ENCODE data around the gene DUSP7. TPM values are rescaled to one million over a fixed set of nuclear protein-coding genes. Genes with fewer than 3 reads are reported as not detected.

The DUSP7 gene
- total RNA-seq, 1 experiment from 2014 or later = 9.9 TPM

DNA sequence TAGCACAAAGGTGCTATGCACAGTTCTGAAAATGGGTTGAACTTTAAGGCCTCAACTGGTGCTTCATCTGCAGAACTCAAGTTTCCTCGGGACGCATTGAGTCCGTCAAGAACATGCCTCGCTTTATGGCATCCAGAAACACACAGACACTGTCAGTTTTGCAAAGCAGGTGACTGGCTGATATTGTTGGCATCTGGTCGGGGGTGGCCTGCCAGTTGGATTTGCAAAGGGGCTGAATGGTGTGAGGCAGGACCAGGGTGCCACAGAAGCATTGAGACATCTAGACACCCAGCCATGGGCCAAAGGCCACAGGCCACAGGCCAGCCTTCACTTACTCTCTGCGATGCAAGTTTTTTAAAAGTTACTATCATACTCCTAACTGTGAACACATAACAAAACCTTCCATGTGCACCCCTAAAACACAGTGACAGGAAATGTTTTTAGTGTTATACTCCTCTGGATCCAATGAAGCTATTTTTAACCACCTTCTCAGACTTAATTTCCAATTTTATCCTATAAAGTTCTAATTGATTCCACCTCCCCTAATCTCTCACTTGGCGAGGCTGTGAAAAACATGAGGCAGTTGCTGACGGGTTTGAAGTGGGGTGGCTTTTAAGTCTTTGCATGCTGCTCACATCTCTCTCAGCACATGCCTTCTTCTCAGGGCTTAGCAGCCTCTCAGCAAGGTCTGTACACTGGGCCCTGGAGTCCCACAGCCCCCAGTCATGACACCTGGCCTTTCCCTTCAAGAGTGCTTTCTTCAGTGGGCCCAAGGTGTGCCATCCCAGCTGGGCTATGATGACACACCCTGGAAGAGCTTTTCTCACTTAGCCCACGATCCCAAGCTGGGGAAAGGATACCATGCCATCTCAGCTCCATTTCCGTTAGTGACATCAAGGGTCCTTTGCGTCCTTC lies 38.5 kb upstream of the DUSP7 start:
- H3K4me3 Mint-ChIP-seq (ENCODE audit: unreplicated experiment) = no peak overlapping the region

DNA sequence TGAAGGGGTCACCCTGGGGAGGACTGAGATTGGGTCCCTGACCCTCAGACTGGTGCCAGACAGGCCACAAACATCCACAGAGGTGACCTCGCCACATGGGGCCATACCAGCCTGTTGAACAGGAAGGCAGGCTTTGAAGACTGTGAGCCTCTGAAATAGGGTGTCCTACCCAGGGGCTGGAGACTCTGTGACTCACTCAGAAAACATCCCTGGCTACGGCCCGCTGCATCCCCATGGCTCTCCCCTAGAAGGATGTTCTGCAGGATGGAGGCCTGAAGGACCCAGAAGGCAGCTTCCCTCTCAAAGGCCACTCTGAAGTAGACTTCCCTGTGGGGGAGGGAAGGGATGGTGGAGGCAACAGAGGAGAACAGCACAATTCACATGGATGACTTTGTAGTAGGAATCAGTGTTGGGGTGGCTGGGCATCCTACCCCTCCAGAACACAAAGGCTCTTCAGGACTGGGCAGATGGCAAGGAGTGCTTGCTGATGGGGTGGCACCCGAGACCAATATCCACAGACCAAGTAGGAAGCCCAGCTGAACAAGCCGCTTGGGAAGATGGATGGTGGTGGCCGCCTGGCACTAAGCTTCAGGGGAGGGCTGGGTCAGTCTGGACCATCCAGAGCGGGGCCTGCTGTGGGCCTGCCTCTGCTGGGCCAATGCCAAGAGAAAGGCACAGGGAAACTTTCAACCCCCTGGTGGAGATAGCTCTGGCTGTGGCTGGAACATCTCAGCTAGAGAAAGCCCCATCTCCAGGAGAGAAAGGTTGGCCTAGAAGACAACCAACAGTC lies 37.6 kb upstream of the DUSP7 start:
- H3K36me3 Mint-ChIP-seq (ENCODE audit: insufficient read depth, unreplicated experiment) = peaks cover 6% of the 10 kb centered on the region
- CTCF ChIA-PET = interaction anchor here (0.7 kb wide), 1 partner anchor 31 kb away, joined by 3 read pairs; no protein-coding TSS in a partner anchor
- no peaks in the 10 kb centered on the region for H3K9me3 Mint-ChIP-seq (ENCODE audit: unreplicated experiment)
- no peaks in the 10 kb centered on the region for H3K4me1 Mint-ChIP-seq (ENCODE audit: low read depth, unreplicated experiment)
- DNase-seq = no peak
- H3K4me3 Mint-ChIP-seq (ENCODE audit: unreplicated experiment) = no peak overlapping the region
- Histone ChIP-seq H3K4me1 (0 out of 2 replicates have a peak, but pooled peaks cover 4% of the 10 kb centered on the region), H3K4me3 (ENCODE audit: low read depth, low read length) (no peak overlapping the region), H3K9me3 (no peaks in the 10 kb centered on the region), H3K36me3 (ENCODE audit: control insufficient read depth, insufficient read depth, low read length) (no peaks in the 10 kb centered on the region), H3K27me3 (replicated peaks; ENCODE audit: control insufficient read depth, insufficient read depth, low read length) (no peaks in the 10 kb centered on the region)
- no peaks in the 10 kb centered on the region for H3K27me3 Mint-ChIP-seq (ENCODE audit: insufficient read depth, unreplicated experiment)
- POLR2A ChIA-PET = no interaction called here
- H3K27ac Mint-ChIP-seq (ENCODE audit: unreplicated experiment) = no peak overlapping the region
- TF ChIP-seq, protein P1, sequence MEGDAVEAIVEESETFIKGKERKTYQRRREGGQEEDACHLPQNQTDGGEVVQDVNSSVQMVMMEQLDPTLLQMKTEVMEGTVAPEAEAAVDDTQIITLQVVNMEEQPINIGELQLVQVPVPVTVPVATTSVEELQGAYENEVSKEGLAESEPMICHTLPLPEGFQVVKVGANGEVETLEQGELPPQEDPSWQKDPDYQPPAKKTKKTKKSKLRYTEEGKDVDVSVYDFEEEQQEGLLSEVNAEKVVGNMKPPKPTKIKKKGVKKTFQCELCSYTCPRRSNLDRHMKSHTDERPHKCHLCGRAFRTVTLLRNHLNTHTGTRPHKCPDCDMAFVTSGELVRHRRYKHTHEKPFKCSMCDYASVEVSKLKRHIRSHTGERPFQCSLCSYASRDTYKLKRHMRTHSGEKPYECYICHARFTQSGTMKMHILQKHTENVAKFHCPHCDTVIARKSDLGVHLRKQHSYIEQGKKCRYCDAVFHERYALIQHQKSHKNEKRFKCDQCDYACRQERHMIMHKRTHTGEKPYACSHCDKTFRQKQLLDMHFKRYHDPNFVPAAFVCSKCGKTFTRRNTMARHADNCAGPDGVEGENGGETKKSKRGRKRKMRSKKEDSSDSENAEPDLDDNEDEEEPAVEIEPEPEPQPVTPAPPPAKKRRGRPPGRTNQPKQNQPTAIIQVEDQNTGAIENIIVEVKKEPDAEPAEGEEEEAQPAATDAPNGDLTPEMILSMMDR (IDR thresholded peaks at IDR 0.05; ENCODE audit: insufficient read depth in 1 of 2, low read depth in 1 of 2, low read length in 1 of 2, severe bottlenecking in 1 of 2, unreplicated experiment in 1 of 2) = no peak
- intact Hi-C loops (cut with micrococcal nuclease; ENCODE audit: unreplicated experiment) = no loop called here
- BruUV-seq (replicated peaks) = no TSS peak

More for the DNA sequence above, 38.5 kb upstream of the DUSP7 start:
- no peaks in the 10 kb centered on the region for H3K9me3 Mint-ChIP-seq (ENCODE audit: unreplicated experiment)
- peaks cover 6% of the 10 kb centered on the region for H3K36me3 Mint-ChIP-seq (ENCODE audit: insufficient read depth, unreplicated experiment)
- no peaks in the 10 kb centered on the region for H3K27me3 ChIP-seq (replicated peaks; ENCODE audit: control insufficient read depth, insufficient read depth, low read length)
- H3K27me3 Mint-ChIP-seq (ENCODE audit: insufficient read depth, unreplicated experiment) = no peaks in the 10 kb centered on the region
- no peaks in the 10 kb centered on the region for H3K36me3 ChIP-seq (ENCODE audit: control insufficient read depth, insufficient read depth, low read length)
- DNase-seq = no peak
- no peaks in the 10 kb centered on the region for H3K4me1 Mint-ChIP-seq (ENCODE audit: low read depth, unreplicated experiment)
- BruUV-seq (replicated peaks) = no TSS peak
- TF ChIP-seq, protein P1 (IDR thresholded peaks at IDR 0.05; ENCODE audit: insufficient read depth in 1 of 2, low read depth in 1 of 2, low read length in 1 of 2, severe bottlenecking in 1 of 2, unreplicated experiment in 1 of 2) = no peak
- H3K9me3 ChIP-seq = no peaks in the 10 kb centered on the region
- POLR2A ChIA-PET = no interaction called here
- intact Hi-C loops (cut with micrococcal nuclease; ENCODE audit: unreplicated experiment) = no loop called here
- H3K4me3 ChIP-seq (ENCODE audit: low read depth, low read length) = no peak overlapping the region
- H3K27ac Mint-ChIP-seq (ENCODE audit: unreplicated experiment) = no peak overlapping the region
- CTCF ChIA-PET = no interaction called here
- H3K4me1 ChIP-seq = 0 out of 2 replicates have a peak, but pooled peaks cover 4% of the 10 kb centered on the region

DNA sequence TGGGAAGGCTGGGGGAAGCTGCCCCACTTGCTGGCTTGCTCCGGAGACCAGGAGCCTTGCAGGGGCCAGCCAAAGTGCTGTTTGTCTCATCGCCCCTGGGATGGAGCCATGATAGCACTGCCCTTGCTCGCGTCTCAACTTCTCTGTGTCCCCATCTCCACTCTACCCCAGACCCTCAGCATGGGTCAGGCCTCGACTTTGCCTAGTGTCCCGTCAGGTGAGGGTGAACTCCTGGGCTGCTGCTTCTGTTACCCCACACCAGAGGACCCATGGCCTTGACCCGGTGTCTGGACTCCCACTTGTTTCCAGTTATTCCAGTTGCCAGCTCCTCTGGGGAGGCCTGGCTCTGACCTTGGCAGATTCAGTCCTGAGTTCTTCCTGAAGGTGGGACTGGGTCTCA lies 36.5 kb upstream of the DUSP7 start:
- ChIA-PET POLR2A (no interaction called here), CTCF (no interaction called here)
- Histone ChIP-seq H3K36me3 (ENCODE audit: control insufficient read depth, insufficient read depth, low read length) (no peaks in the 10 kb centered on the region), H3K4me3 (ENCODE audit: low read depth, low read length) (no peak overlapping the region), H3K4me1 (0 out of 2 replicates have a peak, but pooled peaks cover 4% of the 10 kb centered on the region), H3K27me3 (replicated peaks; ENCODE audit: control insufficient read depth, insufficient read depth, low read length) (no peaks in the 10 kb centered on the region), H3K9me3 (no peaks in the 10 kb centered on the region)
- intact Hi-C loops (cut with micrococcal nuclease; ENCODE audit: unreplicated experiment) = no loop called here
- Mint-ChIP-seq H3K9me3 (ENCODE audit: unreplicated experiment) (no peaks in the 10 kb centered on the region), H3K4me1 (ENCODE audit: low read depth, unreplicated experiment) (no peaks in the 10 kb centered on the region), H3K27me3 (ENCODE audit: insufficient read depth, unreplicated experiment) (no peaks in the 10 kb centered on the region), H3K4me3 (ENCODE audit: unreplicated experiment) (no peak overlapping the region), H3K36me3 (ENCODE audit: insufficient read depth, unreplicated experiment) (peaks cover 6% of the 10 kb centered on the region), H3K27ac (ENCODE audit: unreplicated experiment) (no peak overlapping the region)
- DNase-seq = no peak
- TF ChIP-seq, protein P1 (IDR thresholded peaks at IDR 0.05; ENCODE audit: insufficient read depth in 1 of 2, low read depth in 1 of 2, low read length in 1 of 2, severe bottlenecking in 1 of 2, unreplicated experiment in 1 of 2) = no peak
- no TSS peak for BruUV-seq (replicated peaks)
